Measurements from ENCODE around the gene MMP17.

DNA sequence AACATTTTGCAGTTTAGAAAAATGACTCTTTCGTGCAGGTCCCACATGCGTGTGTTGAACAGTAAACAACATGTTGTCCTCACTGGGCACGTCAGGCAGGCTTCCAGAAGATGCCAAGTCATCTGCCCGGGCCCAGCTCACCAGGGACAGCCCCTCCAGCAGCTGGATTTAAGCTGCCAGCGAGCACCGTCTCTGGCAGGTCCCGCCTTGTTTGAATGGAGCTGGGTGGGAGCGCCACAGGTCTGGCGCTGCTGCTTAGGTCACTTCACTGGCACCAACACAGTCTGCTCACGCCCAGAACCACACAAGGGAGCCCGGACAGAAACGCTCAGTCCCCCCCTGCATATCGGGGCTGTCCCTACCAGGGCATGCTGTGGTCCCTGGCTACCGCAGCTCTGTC lies 33.1 kb upstream of the MMP17 start:
- TF ChIP-seq CTCF (conservative IDR thresholded peaks at IDR 0.05; ENCODE audit: low read length) (no peak), EZH2phosphoT487 (IDR thresholded peaks at IDR 0.05; ENCODE audit: borderline replicate concordance, low read depth, low read length) (no peak)

Measured in OCI-LY7 (cell line).